GM12891 (cell line): Measurements from ENCODE around the gene OBP2B.

ENCODE experiments used
- POLR2A ChIP-seq: IDR thresholded peaks from 2 replicates; pipeline ENCODE4 v1.6.1; 2011; ENCODE audit warnings: low read depth, low read length, control low read depth
- TAF1 ChIP-seq: IDR thresholded peaks from 2 replicates; pipeline ENCODE4 v1.6.1; 2011; ENCODE audit warnings: low read depth, low read length, control low read depth

DNA sequence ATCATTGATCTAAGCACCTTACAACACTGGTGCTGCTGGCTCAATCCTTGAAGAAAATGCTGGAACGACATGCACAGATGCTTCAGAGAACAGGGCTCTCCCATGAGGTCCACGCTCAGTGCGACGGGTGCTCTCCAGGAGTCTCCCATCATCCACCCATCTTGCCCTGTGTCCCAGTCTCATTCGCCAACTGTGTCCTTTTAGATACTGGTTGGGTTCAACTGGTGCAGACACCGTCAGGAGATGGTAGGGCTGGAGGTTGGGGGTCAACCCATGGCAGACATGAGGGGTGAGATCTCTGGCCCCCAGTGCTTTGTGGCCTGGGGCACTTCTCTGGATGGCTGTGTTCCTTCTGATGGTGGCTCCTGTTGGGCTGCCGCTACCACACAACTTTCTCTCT, 1.6 kb upstream of the OBP2B start:
- no peak for TF ChIP-seq POLR2A
- no peak for TF ChIP-seq TAF1
